RWPE2 (cell line): ENCODE data around the gene PPP1R14C.
A peak's percentile ranks its signal among the peaks of the same experiment; 100 is the strongest.

Experiments used
- ATAC-seq: fragments of 200-7000 bp; cut with Tn5 transposase; 3 replicates; pipeline ENCODE4 v1.9.1; 2021; ENCODE audit warnings: low read depth
- DNase-seq: peaks from one replicate; pipeline ENCODE4 v3.0.0-alpha.2; 2020; ENCODE audit warnings: low spot score
- H3K27ac ChIP-seq: fragments of 450-650 bp; 2 replicates; pipeline ENCODE4 v1.5.1; 2017; ENCODE audit warnings: mild to moderate bottlenecking; ENCODE audit not compliant: poor library complexity, severe bottlenecking
- H3K27me3 ChIP-seq: fragments of 250-450 bp; sonication (Bioruptor Pico); 2 replicates; pipeline ENCODE4 v1.5.1; 2021; ENCODE audit warnings: mild to moderate bottlenecking, moderate library complexity; ENCODE audit not compliant: insufficient read depth, poor library complexity, severe bottlenecking
- H3K36me3 ChIP-seq: fragments of 250-450 bp; sonication (Bioruptor Pico); 2 replicates; pipeline ENCODE4 v1.5.1; 2020; ENCODE audit warnings: low read depth, mild to moderate bottlenecking, moderate library complexity
- H3K4me1 ChIP-seq: fragments of 250-450 bp; sonication (Bioruptor Pico); 2 replicates; pipeline ENCODE4 v1.5.1; 2021; ENCODE audit warnings: mild to moderate bottlenecking, moderate library complexity; ENCODE audit not compliant: insufficient read depth, poor library complexity, severe bottlenecking
- H3K4me3 ChIP-seq: fragments of 250-450 bp; sonication (Bioruptor Pico); 2 replicates; pipeline ENCODE4 v1.5.1; 2021; ENCODE audit warnings: mild to moderate bottlenecking, moderate library complexity; ENCODE audit not compliant: severe bottlenecking
- H3K9me3 ChIP-seq: fragments of 250-450 bp; sonication (Bioruptor Pico); 2 replicates; pipeline ENCODE4 v1.5.1; 2021; ENCODE audit warnings: mild to moderate bottlenecking, moderate library complexity; ENCODE audit not compliant: severe bottlenecking
- CTCF ChIP-seq: fragments of 450-650 bp; IDR thresholded peaks from one replicate; pipeline ENCODE4 v1.5.1; 2017; ENCODE audit warnings: mild to moderate bottlenecking, moderate library complexity; ENCODE audit not compliant: poor library complexity, severe bottlenecking

The PPP1R14C gene

GRCh38 chr6:150289454-150290071 is 146.7 kb downstream of the PPP1R14C start:
- Histone ChIP-seq H3K36me3 (no peaks in the 10 kb centered on the region), H3K4me1 (peaks cover 30% of the 10 kb centered on the region), H3K27me3 (no peaks in the 10 kb centered on the region), H3K9me3 (no peaks in the 10 kb centered on the region), H3K27ac (peak overlapping the region; percentile 38), H3K4me3 (no peak overlapping the region)
- ATAC-seq, result no peak
- DNase-seq, result no peak
- TF ChIP-seq CTCF, result no peak

- Histone ChIP-seq H3K9me3 (no peaks in the 10 kb centered on the region), H3K4me3 (no peak overlapping the region), H3K36me3 (no peaks in the 10 kb centered on the region), H3K27ac (peak overlapping the region; percentile 38), H3K27me3 (no peaks in the 10 kb centered on the region), H3K4me1 (peaks cover 30% of the 10 kb centered on the region)
- DNase-seq (no peak), ATAC-seq (peak; percentile 96)
- no peak for TF ChIP-seq CTCF
These were observed 147.6 kb downstream of the PPP1R14C start for GRCh38 chr6:150290429-150290828.

- H3K9me3 ChIP-seq, result no peaks in the 10 kb centered on the region
- no peaks in the 10 kb centered on the region for H3K27me3 ChIP-seq
- H3K4me1 ChIP-seq, result peaks cover 35% of the 10 kb centered on the region
- H3K27ac ChIP-seq, result no peak overlapping the region
- H3K4me3 ChIP-seq, result no peak overlapping the region
- ATAC-seq (no peak), DNase-seq (no peak)
- no peaks in the 10 kb centered on the region for H3K36me3 ChIP-seq
- TF ChIP-seq CTCF, result no peak
These were observed 149.3 kb downstream of the PPP1R14C start for GRCh38 chr6:150291968-150292710.

- no peak for ATAC-seq
- H3K9me3 ChIP-seq, result no peaks in the 10 kb centered on the region
- peaks cover 43% of the 10 kb centered on the region for H3K4me1 ChIP-seq
- H3K4me3 ChIP-seq, result no peak overlapping the region
- H3K27ac ChIP-seq, result peak overlapping the region; percentile 46
- no peak for TF ChIP-seq CTCF
- H3K27me3 ChIP-seq, result no peaks in the 10 kb centered on the region
- no peaks in the 10 kb centered on the region for H3K36me3 ChIP-seq
- no peak for DNase-seq
These were observed 150.2 kb downstream of the PPP1R14C start for GRCh38 chr6:150293019-150293418.
